NCI-H146 treated with DMSO at 0.1 percent for 48 hours (cell line): ENCODE measurements around the gene LCK.
"Not testable (repeated sequence)": the region's sequence is repeated elsewhere in the genome, so short reads cannot be mapped to it uniquely, and the experiment has no call there.

ENCODE experiments used
- DNase-seq: peaks from one replicate; lab custom pipeline; 2025; ENCODE audit not compliant: unreplicated experiment; lab: John Stamatoyannopoulos, UW

The LCK gene

GRCh38 chr1:32239790-32240139 is 11.3 kb upstream of the LCK start:
- DNase-seq = no peak

GRCh38 chr1:32240140-32240951 is 10.7 kb upstream of the LCK start:
- peak; percentile 83 for DNase-seq

GRCh38 chr1:32241001-32241763 is 9.9 kb upstream of the LCK start:
- peak; percentile 48 for DNase-seq

GRCh38 chr1:32242341-32242851 is 8.7 kb upstream of the LCK start:
- no peak for DNase-seq

- DNase-seq = no peak
Measured at GRCh38 chr1:32246888-32247273, 4.2 kb upstream of the LCK start, which contains the start of gene FAM167B. FAM167B (plus strand) TSS chr1:32247222; CDS start chr1:32247422, 200 bp downstream.

GRCh38 chr1:32247452-32247851 is 3.6 kb upstream of the LCK start:
- no peak for DNase-seq

- DNase-seq = peak; percentile 36
Measured at GRCh38 chr1:32247983-32248889, 2.8 kb upstream of the LCK start.

GRCh38 chr1:32249831-32250525 is 1.1 kb upstream of the LCK start:
- no peak for DNase-seq

- no peak for DNase-seq
Measured at GRCh38 chr1:32255072-32256071, 4.3 kb downstream of the LCK start.

- DNase-seq = no peak
Measured at GRCh38 chr1:32256473-32257226, 5.6 kb downstream of the LCK start.

GRCh38 chr1:32257227-32257508 is 6.1 kb downstream of the LCK start:
- no peak for DNase-seq

GRCh38 chr1:32263236-32263593 is 12.2 kb downstream of the LCK start:
- DNase-seq = not testable (repeated sequence)

- no peak for DNase-seq
Measured at GRCh38 chr1:32263744-32264143, 12.7 kb downstream of the LCK start.

GRCh38 chr1:32265846-32266245 is 14.8 kb downstream of the LCK start:
- no peak for DNase-seq

- no peak for DNase-seq
Measured at GRCh38 chr1:32266921-32267591, 16.0 kb downstream of the LCK start.

- DNase-seq = no peak
Measured at GRCh38 chr1:32269744-32270143, 18.7 kb downstream of the LCK start.

GRCh38 chr1:32272557-32273390 is 21.7 kb downstream of the LCK start:
- DNase-seq = no peak
